ENCODE measurements around the gene FLOT2.

FLOT2 gene

GRCh38 chr17:28896884-28897768, at the start of gene FLOT2:
Gene FLOT2, minus strand, starts transcription at chr17:28897733. Its CDS starts 159 bp downstream, at chr17:28897574.
- no peak for TF ChIP-seq CTCF (IDR thresholded peaks at IDR 0.05; ENCODE audit: insufficient read depth, low read depth, low read length, missing control alignments)
- peak within 1 kb of the TSS; percentile 67 for H3K4me3 ChIP-seq (ENCODE audit: low read length)
- DNase-seq (ENCODE audit: low read depth) = peak; percentile 96

- TF ChIP-seq CTCF (IDR thresholded peaks at IDR 0.05; ENCODE audit: insufficient read depth, low read depth, low read length, missing control alignments) = no peak
- H3K4me3 ChIP-seq (ENCODE audit: low read length) = no peak overlapping the region
- DNase-seq (ENCODE audit: low read depth) = peak; percentile 45
These were observed 48.7 kb upstream of the FLOT2 start for GRCh38 chr17:28946239-28946638.

GRCh38 chr17:28944862-28945741, 47.6 kb upstream of the FLOT2 start:
- TF ChIP-seq CTCF (IDR thresholded peaks at IDR 0.05; ENCODE audit: insufficient read depth, low read depth, low read length, missing control alignments) = no peak
- peak; percentile 32 for DNase-seq (ENCODE audit: low read depth)
- no peak overlapping the region for H3K4me3 ChIP-seq (ENCODE audit: low read length)

GRCh38 chr17:28944343-28944742, 46.8 kb upstream of the FLOT2 start:
- no peak for DNase-seq (ENCODE audit: low read depth)
- TF ChIP-seq CTCF (IDR thresholded peaks at IDR 0.05; ENCODE audit: insufficient read depth, low read depth, low read length, missing control alignments) = no peak
- H3K4me3 ChIP-seq (ENCODE audit: low read length) = no peak overlapping the region

GRCh38 chr17:28942925-28943324, 45.4 kb upstream of the FLOT2 start:
- DNase-seq (ENCODE audit: low read depth) = no peak
- TF ChIP-seq CTCF (IDR thresholded peaks at IDR 0.05; ENCODE audit: insufficient read depth, low read depth, low read length, missing control alignments) = no peak

GRCh38 chr17:28941251-28941650, 43.7 kb upstream of the FLOT2 start:
- DNase-seq (ENCODE audit: low read depth) = no peak
- no peak for TF ChIP-seq CTCF (IDR thresholded peaks at IDR 0.05; ENCODE audit: insufficient read depth, low read depth, low read length, missing control alignments)
- H3K4me3 ChIP-seq (ENCODE audit: low read length) = no peak overlapping the region

More at GRCh38 chr17:28942925-28943324, 45.4 kb upstream of the FLOT2 start:
- no peak overlapping the region for H3K4me3 ChIP-seq (ENCODE audit: low read length)

All from epithelial cell of esophagus (primary cell).